ENCODE results near the gene LRIG2. TPM values are rescaled to one million over a fixed set of nuclear protein-coding genes. Genes with fewer than 3 reads are reported as not detected.

The LRIG2 gene
- total and polyA plus RNA-seq, 2 donors (not counting 3 experiments of a cell fraction or from before 2014, with no cell fraction given): 8.4 to 20.1 TPM

DNA sequence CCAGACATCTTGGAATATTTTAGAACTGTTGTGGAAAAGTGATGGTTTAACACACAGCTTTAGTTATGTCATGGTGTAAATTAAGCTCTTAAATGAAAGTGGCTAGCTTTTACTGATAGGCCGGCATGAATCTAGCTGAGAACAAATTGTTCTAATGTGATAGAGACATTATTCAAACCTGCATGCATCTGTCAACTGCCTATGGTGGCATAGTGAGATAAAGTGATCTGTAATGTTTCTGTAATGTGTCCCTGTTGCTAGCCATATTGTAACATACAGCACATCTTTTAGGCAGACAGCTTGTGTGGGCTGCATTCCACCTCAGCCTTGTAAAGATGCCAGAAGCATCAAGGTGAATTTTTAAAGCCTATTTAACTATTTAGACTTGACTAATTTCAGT is 16.0 kb downstream of the LRIG2 start:
- CTCF ChIA-PET: interaction anchor here (0.7 to 1.3 kb wide), 2 partner anchors 16 to 56 kb away, joined by 3 to 9 read pairs; partner anchors contain the start of gene LRIG2
- H3K79me2 ChIP-seq (ENCODE audit: control insufficient read depth, insufficient read depth, low read length): peaks cover 47% of the 10 kb centered on the region
- dilution Hi-C loops (cut with MboI; ENCODE audit: extremely low pct_ligation_motif_present, low sequenced_read_pairs): no loop called here

More for the DNA sequence above, 16.0 kb downstream of the LRIG2 start:
- Histone ChIP-seq H3K36me3 (ENCODE audit: control insufficient read depth in 2 of 2, extremely low read depth in 1 of 2, insufficient read depth in 2 of 2, low read length in 2 of 2) (no peaks in the 10 kb centered on the region), H3K4me1 (ENCODE audit: control insufficient read depth, extremely low read depth, insufficient read depth, low read length) (no peaks in the 10 kb centered on the region), H3K9me1 (replicated peaks; ENCODE audit: control insufficient read depth, extremely low read depth, insufficient read depth, low read length) (no peaks in the 10 kb centered on the region), H3K27ac (ENCODE audit: insufficient read depth, low read depth, low read length) (no peak overlapping the region), H3K9me3 (replicated peaks; ENCODE audit: control insufficient read depth, insufficient read depth, low read length) (no peaks in the 10 kb centered on the region), H3K9ac (replicated peaks; ENCODE audit: extremely low read depth, insufficient read depth, low read length) (no peak overlapping the region), H3K4me2 (ENCODE audit: insufficient read depth, low read length) (no peak overlapping the region), H2AFZ (ENCODE audit: low read depth, low read length) (no peak overlapping the region), H3K27me3 (ENCODE audit: control insufficient read depth in 2 of 2, insufficient read depth in 2 of 2, low read length in 2 of 2) (no peaks in the 10 kb centered on the region), H3K4me3 (replicated peaks in 1 of 3; ENCODE audit: insufficient read depth in 1 of 3, low read depth in 1 of 3, low read length in 3 of 3) (no peak overlapping the region), H4K20me1 (replicated peaks; ENCODE audit: control insufficient read depth, extremely low read depth, insufficient read depth, low read length) (no peaks in the 10 kb centered on the region)
- DNase-seq (ENCODE audit: low read depth, low spot score): no peak
- intact Hi-C loops (cut with micrococcal nuclease): no loop called here
- FAIRE-seq: no peak
- POLR2A ChIA-PET: no interaction called here
- BruUV-seq (replicated peaks): no TSS peak
- TF ChIP-seq EZH2 (IDR thresholded peaks at IDR 0.05; ENCODE audit: borderline replicate concordance, low read depth, low read length, severe bottlenecking): no peak
- no peak for TF ChIP-seq GATA2 (IDR thresholded peaks at IDR 0.05; ENCODE audit: insufficient read depth, insufficient read length, low read depth, low read length)
- no peak for TF ChIP-seq POLR2A (IDR thresholded peaks at IDR 0.05; ENCODE audit: low read depth, low read length)
- TF ChIP-seq, protein P1, sequence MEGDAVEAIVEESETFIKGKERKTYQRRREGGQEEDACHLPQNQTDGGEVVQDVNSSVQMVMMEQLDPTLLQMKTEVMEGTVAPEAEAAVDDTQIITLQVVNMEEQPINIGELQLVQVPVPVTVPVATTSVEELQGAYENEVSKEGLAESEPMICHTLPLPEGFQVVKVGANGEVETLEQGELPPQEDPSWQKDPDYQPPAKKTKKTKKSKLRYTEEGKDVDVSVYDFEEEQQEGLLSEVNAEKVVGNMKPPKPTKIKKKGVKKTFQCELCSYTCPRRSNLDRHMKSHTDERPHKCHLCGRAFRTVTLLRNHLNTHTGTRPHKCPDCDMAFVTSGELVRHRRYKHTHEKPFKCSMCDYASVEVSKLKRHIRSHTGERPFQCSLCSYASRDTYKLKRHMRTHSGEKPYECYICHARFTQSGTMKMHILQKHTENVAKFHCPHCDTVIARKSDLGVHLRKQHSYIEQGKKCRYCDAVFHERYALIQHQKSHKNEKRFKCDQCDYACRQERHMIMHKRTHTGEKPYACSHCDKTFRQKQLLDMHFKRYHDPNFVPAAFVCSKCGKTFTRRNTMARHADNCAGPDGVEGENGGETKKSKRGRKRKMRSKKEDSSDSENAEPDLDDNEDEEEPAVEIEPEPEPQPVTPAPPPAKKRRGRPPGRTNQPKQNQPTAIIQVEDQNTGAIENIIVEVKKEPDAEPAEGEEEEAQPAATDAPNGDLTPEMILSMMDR (IDR thresholded peaks at IDR 0.05; ENCODE audit: extremely low read depth in 1 of 2, insufficient read depth in 1 of 2, low read depth in 1 of 2, low read length in 2 of 2): no peak
- TF ChIP-seq, protein P2, sequence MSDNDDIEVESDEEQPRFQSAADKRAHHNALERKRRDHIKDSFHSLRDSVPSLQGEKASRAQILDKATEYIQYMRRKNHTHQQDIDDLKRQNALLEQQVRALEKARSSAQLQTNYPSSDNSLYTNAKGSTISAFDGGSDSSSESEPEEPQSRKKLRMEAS (IDR thresholded peaks at IDR 0.05; ENCODE audit: insufficient read depth, insufficient read length): no peak
- no peak for TF ChIP-seq FOS (IDR thresholded peaks at IDR 0.05; ENCODE audit: borderline replicate concordance, insufficient read depth, low read length)
- no peak for TF ChIP-seq POLR2AphosphoS5 (IDR thresholded peaks at IDR 0.05; ENCODE audit: insufficient read depth, low read depth, low read length)
- TF ChIP-seq JUN (IDR thresholded peaks at IDR 0.05; ENCODE audit: borderline replicate concordance, insufficient read depth, insufficient read length, low read depth): no peak
- no peak for TF ChIP-seq MYC (IDR thresholded peaks at IDR 0.05; ENCODE audit: low read depth, low read length)
